Measurements from ENCODE around the gene TRAPPC10.
"Not testable (repeated sequence)": the region's sequence is repeated elsewhere in the genome, so short reads cannot be mapped to it uniquely, and the experiment has no call there.

TRAPPC10 gene

GRCh38 chr21:44133715-44134057 lies 121.6 kb downstream of the TRAPPC10 start:
- H3K4me3 ChIP-seq (ENCODE audit: low read depth, low read length); H3K4me1 ChIP-seq (ENCODE audit: control insufficient read depth, insufficient read depth, low read length, unreplicated experiment); H3K27me3 ChIP-seq (ENCODE audit: insufficient read depth, low read length); H3K79me2 ChIP-seq (ENCODE audit: control insufficient read depth, insufficient read depth, low read length, unreplicated experiment); H2AFZ ChIP-seq (ENCODE audit: low read length, unreplicated experiment); H3K27ac ChIP-seq (ENCODE audit: low read depth, low read length); H3K36me3 ChIP-seq (ENCODE audit: insufficient read depth, low read length): not testable (repeated sequence)

- not testable (repeated sequence) for H2AFZ ChIP-seq (ENCODE audit: low read length, unreplicated experiment); H3K27ac ChIP-seq (ENCODE audit: low read depth, low read length)
Measured at GRCh38 chr21:44134732-44135131, 122.6 kb downstream of the TRAPPC10 start.

GRCh38 chr21:44138039-44138438 lies 125.9 kb downstream of the TRAPPC10 start:
- H2AFZ ChIP-seq (ENCODE audit: low read length, unreplicated experiment); H3K4me1 ChIP-seq (ENCODE audit: control insufficient read depth, insufficient read depth, low read length, unreplicated experiment); H3K4me3 ChIP-seq (ENCODE audit: low read depth, low read length); H3K36me3 ChIP-seq (ENCODE audit: insufficient read depth, low read length); H3K27me3 ChIP-seq (ENCODE audit: insufficient read depth, low read length); H3K27ac ChIP-seq (ENCODE audit: low read depth, low read length); H3K79me2 ChIP-seq (ENCODE audit: control insufficient read depth, insufficient read depth, low read length, unreplicated experiment): not testable (repeated sequence)

More at GRCh38 chr21:44134732-44135131, 122.6 kb downstream of the TRAPPC10 start:
- not testable (repeated sequence) for H3K4me3 ChIP-seq (ENCODE audit: low read depth, low read length); H3K79me2 ChIP-seq (ENCODE audit: control insufficient read depth, insufficient read depth, low read length, unreplicated experiment); H3K4me1 ChIP-seq (ENCODE audit: control insufficient read depth, insufficient read depth, low read length, unreplicated experiment); H3K27me3 ChIP-seq (ENCODE audit: insufficient read depth, low read length); H3K36me3 ChIP-seq (ENCODE audit: insufficient read depth, low read length)

GRCh38 chr21:44139787-44140551 lies 127.9 kb downstream of the TRAPPC10 start:
- not testable (repeated sequence) for H2AFZ ChIP-seq (ENCODE audit: low read length, unreplicated experiment); H3K27me3 ChIP-seq (ENCODE audit: insufficient read depth, low read length); H3K4me1 ChIP-seq (ENCODE audit: control insufficient read depth, insufficient read depth, low read length, unreplicated experiment); H3K36me3 ChIP-seq (ENCODE audit: insufficient read depth, low read length); H3K4me3 ChIP-seq (ENCODE audit: low read depth, low read length); H3K27ac ChIP-seq (ENCODE audit: low read depth, low read length); H3K79me2 ChIP-seq (ENCODE audit: control insufficient read depth, insufficient read depth, low read length, unreplicated experiment)

GRCh38 chr21:44140552-44140932 lies 128.4 kb downstream of the TRAPPC10 start:
- not testable (repeated sequence) for H3K27me3 ChIP-seq (ENCODE audit: insufficient read depth, low read length); H3K4me3 ChIP-seq (ENCODE audit: low read depth, low read length); H3K79me2 ChIP-seq (ENCODE audit: control insufficient read depth, insufficient read depth, low read length, unreplicated experiment); H3K4me1 ChIP-seq (ENCODE audit: control insufficient read depth, insufficient read depth, low read length, unreplicated experiment); H2AFZ ChIP-seq (ENCODE audit: low read length, unreplicated experiment); H3K36me3 ChIP-seq (ENCODE audit: insufficient read depth, low read length); H3K27ac ChIP-seq (ENCODE audit: low read depth, low read length)

- H3K4me1 ChIP-seq (ENCODE audit: control insufficient read depth, insufficient read depth, low read length, unreplicated experiment); H3K27ac ChIP-seq (ENCODE audit: low read depth, low read length); H2AFZ ChIP-seq (ENCODE audit: low read length, unreplicated experiment); H3K79me2 ChIP-seq (ENCODE audit: control insufficient read depth, insufficient read depth, low read length, unreplicated experiment); H3K27me3 ChIP-seq (ENCODE audit: insufficient read depth, low read length); H3K4me3 ChIP-seq (ENCODE audit: low read depth, low read length); H3K36me3 ChIP-seq (ENCODE audit: insufficient read depth, low read length): not testable (repeated sequence)
Measured at GRCh38 chr21:44142470-44142869, 130.4 kb downstream of the TRAPPC10 start.

GRCh38 chr21:44143380-44143779 lies 131.3 kb downstream of the TRAPPC10 start:
- not testable (repeated sequence) for H3K27ac ChIP-seq (ENCODE audit: low read depth, low read length); H3K4me3 ChIP-seq (ENCODE audit: low read depth, low read length); H3K4me1 ChIP-seq (ENCODE audit: control insufficient read depth, insufficient read depth, low read length, unreplicated experiment); H2AFZ ChIP-seq (ENCODE audit: low read length, unreplicated experiment); H3K27me3 ChIP-seq (ENCODE audit: insufficient read depth, low read length); H3K36me3 ChIP-seq (ENCODE audit: insufficient read depth, low read length); H3K79me2 ChIP-seq (ENCODE audit: control insufficient read depth, insufficient read depth, low read length, unreplicated experiment)

- H3K79me2 ChIP-seq (ENCODE audit: control insufficient read depth, insufficient read depth, low read length, unreplicated experiment); H3K27ac ChIP-seq (ENCODE audit: low read depth, low read length): not testable (repeated sequence)
Measured at GRCh38 chr21:44143996-44144395, 131.9 kb downstream of the TRAPPC10 start.

GRCh38 chr21:44144784-44145602 lies 132.9 kb downstream of the TRAPPC10 start:
- H3K79me2 ChIP-seq (ENCODE audit: control insufficient read depth, insufficient read depth, low read length, unreplicated experiment); H3K27ac ChIP-seq (ENCODE audit: low read depth, low read length); H3K27me3 ChIP-seq (ENCODE audit: insufficient read depth, low read length); H3K4me3 ChIP-seq (ENCODE audit: low read depth, low read length); H2AFZ ChIP-seq (ENCODE audit: low read length, unreplicated experiment); H3K4me1 ChIP-seq (ENCODE audit: control insufficient read depth, insufficient read depth, low read length, unreplicated experiment); H3K36me3 ChIP-seq (ENCODE audit: insufficient read depth, low read length): not testable (repeated sequence)

More at GRCh38 chr21:44143996-44144395, 131.9 kb downstream of the TRAPPC10 start:
- H3K4me3 ChIP-seq (ENCODE audit: low read depth, low read length); H3K36me3 ChIP-seq (ENCODE audit: insufficient read depth, low read length); H3K27me3 ChIP-seq (ENCODE audit: insufficient read depth, low read length); H2AFZ ChIP-seq (ENCODE audit: low read length, unreplicated experiment); H3K4me1 ChIP-seq (ENCODE audit: control insufficient read depth, insufficient read depth, low read length, unreplicated experiment): not testable (repeated sequence)

- H3K36me3 ChIP-seq (ENCODE audit: insufficient read depth, low read length); H2AFZ ChIP-seq (ENCODE audit: low read length, unreplicated experiment); H3K27ac ChIP-seq (ENCODE audit: low read depth, low read length); H3K27me3 ChIP-seq (ENCODE audit: insufficient read depth, low read length); H3K4me3 ChIP-seq (ENCODE audit: low read depth, low read length); H3K4me1 ChIP-seq (ENCODE audit: control insufficient read depth, insufficient read depth, low read length, unreplicated experiment); H3K79me2 ChIP-seq (ENCODE audit: control insufficient read depth, insufficient read depth, low read length, unreplicated experiment): not testable (repeated sequence)
Measured at GRCh38 chr21:44145616-44146015, 133.5 kb downstream of the TRAPPC10 start.

- not testable (repeated sequence) for H3K4me1 ChIP-seq (ENCODE audit: control insufficient read depth, insufficient read depth, low read length, unreplicated experiment); H3K36me3 ChIP-seq (ENCODE audit: insufficient read depth, low read length); H3K4me3 ChIP-seq (ENCODE audit: low read depth, low read length); H2AFZ ChIP-seq (ENCODE audit: low read length, unreplicated experiment); H3K79me2 ChIP-seq (ENCODE audit: control insufficient read depth, insufficient read depth, low read length, unreplicated experiment); H3K27me3 ChIP-seq (ENCODE audit: insufficient read depth, low read length); H3K27ac ChIP-seq (ENCODE audit: low read depth, low read length)
Measured at GRCh38 chr21:44147108-44147507, 135.0 kb downstream of the TRAPPC10 start.

All from ACC112 (cell line).